ENCODE measurements around the gene VWA8.

DNA sequence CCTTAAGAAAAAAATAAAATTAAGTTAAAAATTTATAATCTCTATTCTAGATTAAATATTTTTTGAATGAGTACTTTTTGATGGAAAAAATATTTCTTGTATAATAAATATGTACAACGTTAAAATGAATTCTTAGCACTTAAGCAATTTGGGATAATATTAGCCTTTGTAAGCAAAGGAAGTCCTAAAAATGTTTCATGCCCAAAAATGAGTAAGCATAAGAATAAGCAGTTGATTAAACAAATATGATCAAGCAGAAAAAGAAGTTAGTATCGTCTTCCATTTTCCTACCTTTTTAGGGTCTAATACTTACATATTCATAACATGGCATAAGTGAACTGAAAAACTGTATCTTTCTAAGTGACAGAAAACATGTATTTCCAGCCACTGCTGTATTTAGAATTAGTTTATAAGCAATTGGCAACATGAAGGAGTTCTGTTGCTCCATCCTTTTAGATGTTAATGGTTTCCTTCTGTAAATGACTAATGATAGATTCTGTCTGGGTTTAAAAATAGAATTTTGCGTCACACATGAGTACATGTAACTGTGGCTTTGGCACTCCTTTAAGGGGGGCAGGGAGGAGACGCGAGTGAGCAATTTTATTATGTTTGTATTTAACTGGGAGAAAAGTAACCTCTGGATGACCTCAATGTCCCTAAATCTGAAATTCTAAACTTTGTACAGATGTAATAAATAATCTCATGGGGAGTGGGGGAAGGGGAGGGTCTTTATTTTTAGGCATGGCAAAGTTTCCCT, 266.2 kb downstream of the VWA8 start:
- TF ChIP-seq, protein P1, sequence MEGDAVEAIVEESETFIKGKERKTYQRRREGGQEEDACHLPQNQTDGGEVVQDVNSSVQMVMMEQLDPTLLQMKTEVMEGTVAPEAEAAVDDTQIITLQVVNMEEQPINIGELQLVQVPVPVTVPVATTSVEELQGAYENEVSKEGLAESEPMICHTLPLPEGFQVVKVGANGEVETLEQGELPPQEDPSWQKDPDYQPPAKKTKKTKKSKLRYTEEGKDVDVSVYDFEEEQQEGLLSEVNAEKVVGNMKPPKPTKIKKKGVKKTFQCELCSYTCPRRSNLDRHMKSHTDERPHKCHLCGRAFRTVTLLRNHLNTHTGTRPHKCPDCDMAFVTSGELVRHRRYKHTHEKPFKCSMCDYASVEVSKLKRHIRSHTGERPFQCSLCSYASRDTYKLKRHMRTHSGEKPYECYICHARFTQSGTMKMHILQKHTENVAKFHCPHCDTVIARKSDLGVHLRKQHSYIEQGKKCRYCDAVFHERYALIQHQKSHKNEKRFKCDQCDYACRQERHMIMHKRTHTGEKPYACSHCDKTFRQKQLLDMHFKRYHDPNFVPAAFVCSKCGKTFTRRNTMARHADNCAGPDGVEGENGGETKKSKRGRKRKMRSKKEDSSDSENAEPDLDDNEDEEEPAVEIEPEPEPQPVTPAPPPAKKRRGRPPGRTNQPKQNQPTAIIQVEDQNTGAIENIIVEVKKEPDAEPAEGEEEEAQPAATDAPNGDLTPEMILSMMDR (IDR thresholded peaks at IDR 0.05) = no peak
- no peak for TF ChIP-seq POLR2A (IDR thresholded peaks at IDR 0.05)

Measured in thyroid gland (tissue), 4 donors.